Neural cell (in vitro differentiated cells): ENCODE measurements around the gene LRRN3. TPM values are rescaled to one million over a fixed set of nuclear protein-coding genes. Genes with fewer than 3 reads are reported as not detected.
"Not testable (repeated sequence)": the region's sequence is repeated elsewhere in the genome, so short reads cannot be mapped to it uniquely, and the experiment has no call there.

Experiments used
- H2AFZ ChIP-seq: fragments of 200-600, 300-800 bp; sonication (generic), shearing (Covaris generic); 2 replicates; pipeline ENCODE4 v1.6.0; 2014; ENCODE audit warnings: low read depth, mild to moderate bottlenecking, antibody characterized with exemption, low read length, moderate library complexity
- H3F3A ChIP-seq: fragments of 200-600 bp; shearing (Covaris generic); 2 replicates; pipeline ENCODE4 v1.6.1; 2016; ENCODE audit warnings: mild to moderate bottlenecking, moderate library complexity, mixed read lengths, antibody characterized with exemption, low read length; ENCODE audit not compliant: insufficient read depth, poor library complexity, severe bottlenecking
- H3K27ac ChIP-seq: fragments of 200-600, 300-800 bp; sonication (generic), shearing (Covaris generic); 2 replicates; pipeline ENCODE4 v1.5.1; 2014; ENCODE audit warnings: mild to moderate bottlenecking, low read length, moderate library complexity
- H3K27me3 ChIP-seq: fragments of 300-800, 200-600 bp; sonication (generic), shearing (Covaris generic); 2 replicates; pipeline ENCODE4 v1.6.0; 2014; ENCODE audit warnings: mild to moderate bottlenecking, low read depth, low read length, moderate library complexity; ENCODE audit not compliant: insufficient read depth
- H3K36me3 ChIP-seq: fragments of 300-800, 200-600 bp; sonication (generic), shearing (Covaris generic); 2 replicates; pipeline ENCODE4 v1.5.1; 2014; ENCODE audit warnings: mild to moderate bottlenecking, antibody characterized with exemption, low read length, moderate library complexity; ENCODE audit not compliant: insufficient read depth
- H3K4me2 ChIP-seq: fragments of 300-800, 200-600 bp; sonication (generic), shearing (Covaris generic); 2 replicates; pipeline ENCODE4 v1.6.0; 2014; ENCODE audit warnings: mild to moderate bottlenecking, low read length
- H3K4me3 ChIP-seq: fragments of 300-800, 200-600 bp; sonication (generic), shearing (Covaris generic); 2 replicates; pipeline ENCODE4 v1.5.1; 2014; ENCODE audit warnings: mild to moderate bottlenecking, low read length, moderate library complexity
- H3K79me2 ChIP-seq: fragments of 200-600 bp; shearing (Covaris generic); replicated peaks from 2 replicates; pipeline ENCODE4 v1.6.0; 2014; ENCODE audit warnings: mild to moderate bottlenecking, low read length, moderate library complexity; ENCODE audit not compliant: insufficient read depth
- H3K9ac ChIP-seq: fragments of 300-800, 200-600 bp; sonication (generic), shearing (Covaris generic); 2 replicates; pipeline ENCODE4 v1.6.1; 2016; ENCODE audit warnings: mild to moderate bottlenecking, low read length, mixed read lengths
- H3K9me2 ChIP-seq: fragments of 200-600 bp; shearing (Covaris generic); 2 replicates; pipeline ENCODE4 v1.6.1; 2016; ENCODE audit warnings: mild to moderate bottlenecking, low read length, mixed read lengths; ENCODE audit not compliant: insufficient read depth
- H3K9me3 ChIP-seq: fragments of 200-600, 300-800 bp; sonication (generic), shearing (Covaris generic); 2 replicates; pipeline ENCODE4 v1.6.1; 2016; ENCODE audit warnings: mild to moderate bottlenecking, mixed run types, low read length, moderate library complexity, mixed read lengths
- H4K20me1 ChIP-seq: fragments of 200-600 bp; shearing (Covaris generic); 2 replicates; pipeline ENCODE4 v1.6.1; 2016; ENCODE audit warnings: mild to moderate bottlenecking, mixed run types; ENCODE audit not compliant: insufficient read depth
- EP300 ChIP-seq: fragments of 450-650 bp; conservative IDR thresholded peaks from 2 replicates; pipeline ENCODE4 v1.6.1; 2014; ENCODE audit warnings: antibody characterized with exemption, mild to moderate bottlenecking, moderate library complexity; ENCODE audit not compliant: poor library complexity, severe bottlenecking
- EZH2 ChIP-seq: fragments of 200-600, 300-800 bp; shearing (Covaris generic), sonication (generic); IDR thresholded peaks from 2 replicates; pipeline ENCODE4 v1.6.1; 2014; ENCODE audit warnings: antibody characterized with exemption, low read length, borderline replicate concordance, mild to moderate bottlenecking; ENCODE audit not compliant: insufficient read depth, poor library complexity, severe bottlenecking
- MXI1 ChIP-seq: fragments of 450-650 bp; conservative IDR thresholded peaks from 2 replicates; pipeline ENCODE4 v1.6.1; 2014; ENCODE audit warnings: antibody characterized with exemption, mild to moderate bottlenecking; ENCODE audit not compliant: poor library complexity, severe bottlenecking
- POLR2AphosphoS5 ChIP-seq: IDR thresholded peaks from 2 replicates; pipeline ENCODE4 v1.6.1; 2012
- RAD21 ChIP-seq: fragments of 450-650 bp; conservative IDR thresholded peaks from 2 replicates; pipeline ENCODE4 v1.6.1; 2014; ENCODE audit warnings: antibody characterized with exemption, mild to moderate bottlenecking, moderate library complexity
- SMC3 ChIP-seq: fragments of 450-650 bp; conservative IDR thresholded peaks from 2 replicates; pipeline ENCODE4 v1.6.1; 2014; ENCODE audit warnings: antibody characterized with exemption, mild to moderate bottlenecking, moderate library complexity; ENCODE audit not compliant: poor library complexity
- TAF1 ChIP-seq: IDR thresholded peaks from 2 replicates; pipeline ENCODE4 v1.6.1; 2012; ENCODE audit warnings: low read depth
- polyA plus RNA-seq: library from polyadenylated mRNA; depleted of rRNA; stranded (reverse); fragments of >200 nt; gene quantifications from 2 replicates; pipeline ENCODE4 v1.2.3, GENCODE V29; 2014
- TF ChIP-seq, protein P1 (sequence below): fragments of 450-650 bp; IDR thresholded peaks from 2 replicates; pipeline ENCODE4 v1.5.1; 2014; ENCODE audit warnings: antibody characterized with exemption, mild to moderate bottlenecking, moderate library complexity; ENCODE audit not compliant: poor library complexity, severe bottlenecking
- TF ChIP-seq, protein P2 (sequence below): IDR thresholded peaks from 2 replicates; pipeline ENCODE4 v1.6.1; 2012; ENCODE audit warnings: borderline replicate concordance

The LRRN3 gene
- polyA plus RNA-seq, 1 donor from 2014 or later = 138 TPM

DNA sequence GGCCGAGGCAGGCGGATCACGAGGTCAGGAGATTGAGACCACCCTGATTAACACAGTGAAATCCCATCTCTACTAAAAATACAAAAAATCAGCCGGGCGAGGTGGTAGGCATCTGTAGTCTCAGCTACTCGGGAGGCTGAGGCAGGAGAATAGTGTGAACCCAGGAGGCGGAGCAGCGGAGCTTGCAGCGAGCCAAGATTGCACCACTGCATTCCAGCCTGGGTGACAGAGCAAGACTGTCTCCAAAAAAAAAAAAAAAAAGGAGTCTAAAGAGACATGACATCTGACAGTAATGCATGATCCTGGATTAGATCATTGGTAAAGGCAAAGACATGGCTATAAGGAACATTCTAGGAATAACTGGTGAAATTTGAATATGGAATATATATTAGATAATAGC lies 18.3 kb upstream of the LRRN3 start:
- not testable (repeated sequence) for H3K9ac ChIP-seq, H3K27me3 ChIP-seq, H3K9me3 ChIP-seq, H3F3A ChIP-seq, H3K36me3 ChIP-seq, H3K4me3 ChIP-seq, H3K79me2 ChIP-seq, H4K20me1 ChIP-seq, H3K27ac ChIP-seq, H3K9me2 ChIP-seq, H2AFZ ChIP-seq, H3K4me2 ChIP-seq

DNA sequence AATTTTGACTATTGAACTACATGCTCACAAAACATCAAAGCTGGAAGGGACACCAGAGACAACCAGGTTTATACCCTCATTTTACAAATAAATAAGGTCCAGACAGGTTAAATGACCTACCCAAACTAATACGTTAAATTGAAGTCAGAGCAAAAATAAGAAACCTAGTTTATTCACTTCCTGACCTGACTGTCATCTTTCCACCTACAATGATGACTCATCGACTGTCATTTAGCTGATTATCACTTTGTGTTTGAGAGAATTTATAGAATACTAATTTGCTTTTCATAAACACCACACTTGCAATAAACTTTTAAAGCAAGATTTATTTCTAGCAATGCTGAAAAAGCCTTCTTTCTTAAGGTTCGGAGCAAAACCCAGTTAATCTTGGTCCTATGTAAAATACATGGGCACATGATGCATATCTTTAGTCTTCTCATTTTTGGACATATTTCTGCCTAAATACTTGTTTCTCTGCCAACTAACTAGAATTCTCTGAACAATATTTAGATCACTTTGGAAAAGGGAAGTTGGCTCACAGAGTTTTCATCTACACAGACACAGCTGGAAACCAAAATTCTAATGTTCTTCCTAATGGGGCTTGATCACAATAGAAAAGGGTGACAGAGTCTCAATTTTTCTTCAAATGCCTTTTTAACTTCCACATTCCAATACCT lies 16.7 kb upstream of the LRRN3 start:
- TF ChIP-seq, protein P1, sequence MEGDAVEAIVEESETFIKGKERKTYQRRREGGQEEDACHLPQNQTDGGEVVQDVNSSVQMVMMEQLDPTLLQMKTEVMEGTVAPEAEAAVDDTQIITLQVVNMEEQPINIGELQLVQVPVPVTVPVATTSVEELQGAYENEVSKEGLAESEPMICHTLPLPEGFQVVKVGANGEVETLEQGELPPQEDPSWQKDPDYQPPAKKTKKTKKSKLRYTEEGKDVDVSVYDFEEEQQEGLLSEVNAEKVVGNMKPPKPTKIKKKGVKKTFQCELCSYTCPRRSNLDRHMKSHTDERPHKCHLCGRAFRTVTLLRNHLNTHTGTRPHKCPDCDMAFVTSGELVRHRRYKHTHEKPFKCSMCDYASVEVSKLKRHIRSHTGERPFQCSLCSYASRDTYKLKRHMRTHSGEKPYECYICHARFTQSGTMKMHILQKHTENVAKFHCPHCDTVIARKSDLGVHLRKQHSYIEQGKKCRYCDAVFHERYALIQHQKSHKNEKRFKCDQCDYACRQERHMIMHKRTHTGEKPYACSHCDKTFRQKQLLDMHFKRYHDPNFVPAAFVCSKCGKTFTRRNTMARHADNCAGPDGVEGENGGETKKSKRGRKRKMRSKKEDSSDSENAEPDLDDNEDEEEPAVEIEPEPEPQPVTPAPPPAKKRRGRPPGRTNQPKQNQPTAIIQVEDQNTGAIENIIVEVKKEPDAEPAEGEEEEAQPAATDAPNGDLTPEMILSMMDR = no peak
- TF ChIP-seq EP300 (no peak), SMC3 (no peak), POLR2AphosphoS5 (no peak)
- TF ChIP-seq, protein P2, sequence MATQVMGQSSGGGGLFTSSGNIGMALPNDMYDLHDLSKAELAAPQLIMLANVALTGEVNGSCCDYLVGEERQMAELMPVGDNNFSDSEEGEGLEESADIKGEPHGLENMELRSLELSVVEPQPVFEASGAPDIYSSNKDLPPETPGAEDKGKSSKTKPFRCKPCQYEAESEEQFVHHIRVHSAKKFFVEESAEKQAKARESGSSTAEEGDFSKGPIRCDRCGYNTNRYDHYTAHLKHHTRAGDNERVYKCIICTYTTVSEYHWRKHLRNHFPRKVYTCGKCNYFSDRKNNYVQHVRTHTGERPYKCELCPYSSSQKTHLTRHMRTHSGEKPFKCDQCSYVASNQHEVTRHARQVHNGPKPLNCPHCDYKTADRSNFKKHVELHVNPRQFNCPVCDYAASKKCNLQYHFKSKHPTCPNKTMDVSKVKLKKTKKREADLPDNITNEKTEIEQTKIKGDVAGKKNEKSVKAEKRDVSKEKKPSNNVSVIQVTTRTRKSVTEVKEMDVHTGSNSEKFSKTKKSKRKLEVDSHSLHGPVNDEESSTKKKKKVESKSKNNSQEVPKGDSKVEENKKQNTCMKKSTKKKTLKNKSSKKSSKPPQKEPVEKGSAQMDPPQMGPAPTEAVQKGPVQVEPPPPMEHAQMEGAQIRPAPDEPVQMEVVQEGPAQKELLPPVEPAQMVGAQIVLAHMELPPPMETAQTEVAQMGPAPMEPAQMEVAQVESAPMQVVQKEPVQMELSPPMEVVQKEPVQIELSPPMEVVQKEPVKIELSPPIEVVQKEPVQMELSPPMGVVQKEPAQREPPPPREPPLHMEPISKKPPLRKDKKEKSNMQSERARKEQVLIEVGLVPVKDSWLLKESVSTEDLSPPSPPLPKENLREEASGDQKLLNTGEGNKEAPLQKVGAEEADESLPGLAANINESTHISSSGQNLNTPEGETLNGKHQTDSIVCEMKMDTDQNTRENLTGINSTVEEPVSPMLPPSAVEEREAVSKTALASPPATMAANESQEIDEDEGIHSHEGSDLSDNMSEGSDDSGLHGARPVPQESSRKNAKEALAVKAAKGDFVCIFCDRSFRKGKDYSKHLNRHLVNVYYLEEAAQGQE = no peak
- no peaks in the 10 kb centered on the region for H4K20me1 ChIP-seq
- no peaks in the 10 kb centered on the region for H3K36me3 ChIP-seq
- H3K9me2 ChIP-seq = no peaks in the 10 kb centered on the region
- no peak overlapping the region for H3K4me2 ChIP-seq
- no peaks in the 10 kb centered on the region for H3K27me3 ChIP-seq
- no peaks in the 10 kb centered on the region for H3F3A ChIP-seq
- no peaks in the 10 kb centered on the region for H3K79me2 ChIP-seq
- no peak overlapping the region for H3K9ac ChIP-seq
- no peak overlapping the region for H2AFZ ChIP-seq
- no peak overlapping the region for H3K27ac ChIP-seq
- no peaks in the 10 kb centered on the region for H3K9me3 ChIP-seq
- H3K4me3 ChIP-seq = no peak overlapping the region

DNA sequence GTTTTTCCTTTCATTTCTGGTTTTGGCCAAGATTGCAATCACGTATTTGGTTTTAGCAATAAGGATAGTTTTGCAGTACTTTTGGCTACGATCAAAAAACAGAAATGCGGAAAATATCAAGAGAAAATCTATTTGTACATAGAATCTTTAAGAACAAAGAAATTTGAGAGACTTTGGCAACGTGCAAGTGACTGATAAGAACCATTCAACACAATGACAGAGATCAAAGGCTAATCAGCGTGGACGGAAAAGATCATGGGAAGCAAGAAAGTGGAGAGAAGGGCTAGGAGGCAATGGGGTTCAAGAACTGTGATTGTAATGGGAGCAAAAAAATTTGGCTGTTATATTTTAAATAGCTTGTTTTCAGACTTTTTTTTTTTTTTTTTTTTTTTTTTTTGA lies 16.2 kb upstream of the LRRN3 start:
- Histone ChIP-seq H3K4me3 (no peak overlapping the region), H3K36me3 (no peaks in the 10 kb centered on the region), H3K27ac (no peak overlapping the region), H3K9me3 (no peaks in the 10 kb centered on the region), H3K79me2 (no peaks in the 10 kb centered on the region), H2AFZ (no peak overlapping the region), H4K20me1 (no peaks in the 10 kb centered on the region), H3K4me2 (no peak overlapping the region), H3K27me3 (no peaks in the 10 kb centered on the region), H3F3A (no peaks in the 10 kb centered on the region), H3K9ac (no peak overlapping the region), H3K9me2 (no peaks in the 10 kb centered on the region)
- TF ChIP-seq SMC3 (no peak), EZH2 (no peak), EP300 (no peak), MXI1 (no peak), POLR2AphosphoS5 (no peak), RAD21 (no peak), TAF1 (no peak)
- TF ChIP-seq, protein P1 = no peak
- TF ChIP-seq, protein P2 = no peak
